Fibroblast of skin of back (primary cell): ENCODE measurements around the gene SCAF4.
"Not testable (repeated sequence)": the region's sequence is repeated elsewhere in the genome, so short reads cannot be mapped to it uniquely, and the experiment has no call there.

ENCODE experiments used
- DNase-seq: peaks from one replicate; pipeline ENCODE4 v3.0.0-alpha.2; 2013

SCAF4 gene

DNA sequence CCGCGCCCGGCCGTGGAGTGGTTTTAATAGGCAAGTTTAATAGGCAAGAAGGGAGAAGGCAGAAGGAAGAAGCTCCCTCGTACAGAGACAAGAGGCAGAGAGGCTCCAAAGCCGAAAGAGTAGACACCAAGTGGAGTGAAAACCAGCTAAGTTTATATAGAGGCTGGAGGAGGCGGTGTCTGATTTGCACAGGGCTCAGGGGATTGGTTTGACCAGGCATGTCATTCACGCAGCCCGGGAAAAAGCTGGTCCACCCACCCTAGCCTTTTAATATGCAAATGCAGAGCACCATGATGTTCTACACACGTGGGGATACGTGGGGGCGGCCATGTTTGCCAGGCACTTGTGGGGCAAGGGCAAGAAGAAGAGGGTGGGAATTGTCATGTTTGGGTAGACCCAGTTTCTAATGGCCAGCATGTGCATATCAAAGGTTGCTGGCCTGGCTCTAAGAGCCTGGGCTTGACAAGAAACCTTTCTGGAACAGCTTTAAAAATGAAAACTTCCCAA is 90.4 kb downstream of the SCAF4 start:
- no peak for DNase-seq

DNA sequence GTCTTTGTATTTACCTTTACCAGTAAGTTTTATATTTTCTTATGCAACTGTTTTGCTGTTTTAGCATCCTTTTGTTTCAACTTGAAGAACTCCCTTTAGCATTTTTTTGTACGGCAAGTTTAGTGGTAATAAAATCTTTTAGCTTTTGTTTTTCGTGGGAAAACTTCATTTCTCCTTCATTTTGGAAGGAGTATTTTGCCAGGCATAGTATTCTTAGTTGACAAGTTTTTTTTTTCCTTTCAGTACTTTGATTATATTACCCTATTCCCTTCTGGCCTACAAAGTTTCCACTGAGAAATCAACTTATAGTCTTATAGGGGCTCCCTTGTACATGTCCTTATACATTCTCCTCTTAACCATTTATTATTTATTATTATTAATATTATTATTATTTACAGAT is 95.0 kb downstream of the SCAF4 start:
- no peak for DNase-seq

DNA sequence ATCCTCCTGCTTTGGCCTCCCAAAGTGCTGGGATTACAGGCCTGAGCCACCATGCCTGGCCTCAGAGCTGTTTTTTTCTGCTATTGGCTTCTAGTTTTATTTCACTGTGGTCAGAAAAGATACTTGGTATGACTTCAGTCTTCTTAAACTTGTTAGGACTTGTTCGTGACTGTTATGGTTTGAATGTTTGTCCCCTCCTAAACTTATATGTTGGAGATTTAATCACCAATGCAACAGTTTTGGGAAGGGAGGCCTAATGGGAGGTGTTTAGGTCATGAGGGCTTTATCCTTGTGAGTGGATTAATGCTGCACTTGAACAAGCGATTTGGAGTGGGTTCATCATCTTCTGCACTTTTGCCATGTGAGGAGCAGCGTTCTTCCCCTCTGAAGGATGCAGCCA is 96.9 kb downstream of the SCAF4 start:
- DNase-seq: no peak

DNA sequence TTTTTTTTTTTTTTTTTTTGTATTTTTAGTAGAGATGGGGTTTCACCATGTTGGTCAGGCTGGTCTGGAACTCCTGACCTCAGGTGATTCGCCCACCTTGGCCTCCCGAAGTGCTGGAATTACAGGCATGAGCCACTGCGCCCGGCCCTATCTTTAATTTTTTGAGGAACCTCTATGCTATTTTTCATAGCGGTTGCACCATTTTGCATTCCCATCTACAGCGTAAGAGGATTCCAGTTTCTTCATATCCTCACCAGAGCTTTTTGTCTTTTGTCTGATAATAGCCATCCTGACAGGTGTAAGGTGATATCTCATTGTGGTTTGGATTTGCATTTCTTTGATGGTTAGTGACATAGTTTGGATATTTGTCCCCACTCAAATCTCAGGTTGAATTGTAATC is 100.0 kb downstream of the SCAF4 start:
- DNase-seq: not testable (repeated sequence)

DNA sequence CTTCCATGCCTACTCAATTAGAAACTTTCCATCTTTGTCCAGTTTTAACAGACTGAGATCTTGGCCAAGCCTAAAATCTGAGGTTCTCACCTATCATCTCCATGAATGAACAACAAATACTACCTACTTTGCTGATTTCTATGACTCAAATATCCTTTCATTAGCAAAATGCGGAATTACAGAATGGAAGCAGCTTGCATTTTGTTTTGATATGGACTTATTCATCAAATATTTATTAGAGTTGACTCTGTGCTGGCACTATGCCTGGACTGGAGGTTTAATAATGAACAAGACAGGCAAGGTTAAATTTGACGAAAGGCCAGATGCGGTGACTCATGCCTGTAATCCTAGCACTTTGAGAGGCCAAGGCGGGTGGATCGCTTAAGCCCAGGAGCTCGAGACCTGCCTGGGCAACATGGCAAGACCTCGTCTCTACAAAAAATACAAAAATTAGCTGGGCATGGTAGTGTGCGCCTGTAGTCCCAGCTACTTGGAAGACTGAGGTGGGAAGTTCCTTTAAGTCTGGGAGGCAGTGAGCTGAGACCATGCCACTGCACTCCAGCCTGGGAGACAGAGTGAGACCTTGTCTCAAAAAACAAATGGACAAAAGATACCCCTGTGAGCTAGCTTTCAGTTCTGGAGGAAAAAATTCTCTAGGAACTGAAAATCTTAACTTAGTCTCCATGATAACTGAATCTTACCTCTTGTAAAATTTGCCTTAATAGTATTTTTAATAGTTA is 101.8 kb downstream of the SCAF4 start:
- peak; percentile 90 for DNase-seq

DNA sequence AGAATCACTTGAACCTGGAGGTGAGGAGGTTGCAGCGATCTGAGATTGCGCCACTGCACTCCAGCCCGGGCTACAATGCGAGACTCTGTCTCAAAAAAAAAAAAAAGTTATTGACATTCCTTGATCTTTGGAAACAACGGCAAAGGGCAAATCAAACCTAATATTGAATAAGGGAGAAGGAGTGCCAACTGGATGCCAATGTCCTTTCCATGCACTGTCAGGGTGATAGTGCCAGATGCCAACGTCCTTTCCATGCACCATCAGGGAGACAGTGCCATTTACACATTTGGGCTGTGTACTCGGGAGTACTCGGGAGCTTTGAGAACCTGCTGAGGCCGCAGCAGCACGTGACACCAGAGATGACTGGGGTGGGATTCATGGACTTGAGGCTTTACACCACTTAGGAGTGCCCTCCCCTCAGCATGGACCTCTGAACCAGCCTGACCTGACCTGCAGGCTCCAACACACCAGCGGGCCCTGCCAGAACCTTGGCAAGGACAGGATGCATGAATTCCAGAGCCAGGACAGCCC is 106.9 kb downstream of the SCAF4 start:
- DNase-seq: no peak

DNA sequence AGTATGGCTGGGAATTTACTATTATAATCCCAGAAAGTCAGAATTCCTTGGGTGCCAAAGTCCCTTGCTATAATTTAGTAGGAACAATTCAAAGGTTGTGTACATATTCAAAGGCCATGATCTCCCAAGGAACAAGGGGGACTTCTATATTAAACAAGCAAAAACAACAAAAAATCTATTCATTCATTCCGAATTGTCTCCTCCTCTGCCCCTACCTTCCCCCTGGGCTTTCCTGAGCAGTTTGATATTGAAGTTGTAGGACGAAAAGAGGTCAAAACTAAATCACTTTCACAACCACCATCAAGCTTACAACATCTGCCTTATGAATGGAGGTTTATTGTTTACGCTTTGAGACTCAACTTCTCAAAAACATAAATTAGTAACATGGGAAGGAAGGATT is 107.7 kb downstream of the SCAF4 start:
- DNase-seq: no peak

DNA sequence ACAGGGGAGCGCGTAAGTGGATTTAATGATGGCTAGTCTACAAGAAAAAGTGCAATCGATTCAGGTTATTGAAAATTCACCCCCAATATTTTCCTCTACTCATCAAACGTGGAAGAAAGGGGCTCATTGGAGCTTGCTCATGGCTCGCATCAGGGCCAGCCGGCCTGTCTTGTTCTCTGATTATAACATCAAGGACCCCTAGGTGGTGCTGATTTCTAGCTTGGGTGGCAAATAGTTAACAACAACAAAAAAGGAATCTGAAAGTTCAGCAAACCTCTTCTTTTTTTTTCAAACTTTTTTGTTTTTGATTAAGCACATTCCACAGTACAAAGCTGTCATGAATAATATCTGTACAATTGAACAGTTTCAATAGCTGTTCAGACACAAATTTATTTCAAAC is 108.3 kb downstream of the SCAF4 start:
- peak; percentile 7 for DNase-seq

DNA sequence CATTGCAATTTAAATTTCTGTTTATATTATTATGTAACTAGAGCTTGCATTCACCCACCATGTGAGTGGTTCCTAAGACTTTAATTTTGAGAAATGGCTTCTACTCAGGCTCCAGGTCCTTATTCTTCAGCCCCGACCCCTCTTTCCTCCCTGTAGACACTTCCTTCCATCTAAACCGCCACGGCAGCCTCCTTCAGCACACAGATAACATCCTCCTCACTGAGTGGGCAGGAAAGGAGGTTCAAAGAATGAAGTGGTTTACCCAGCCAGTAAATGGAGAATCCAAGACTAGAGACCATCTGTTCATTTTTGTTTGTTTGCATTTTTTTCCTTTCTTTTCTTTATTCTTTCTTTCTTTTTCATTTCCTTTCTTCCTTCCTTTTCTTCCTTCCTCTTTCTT is 109.5 kb downstream of the SCAF4 start:
- no peak for DNase-seq
